Limb (tissue), 2 donors: Measurements from ENCODE around the gene STRIP2.
"Not testable (repeated sequence)": the region's sequence is repeated elsewhere in the genome, so short reads cannot be mapped to it uniquely, and the experiment has no call there.

Experiments used
- DNase-seq, 2 donors: peaks; one replicate each; pipeline ENCODE4 v3.0.0-alpha.2; 2016; ENCODE audit errors: extremely low spot score in 2 of 2

STRIP2 gene

GRCh38 chr7:129530795-129531391 lies 96.7 kb downstream of the STRIP2 start:
- no peak for DNase-seq

- DNase-seq, result no peak
Measured at GRCh38 chr7:129531721-129532120, 97.5 kb downstream of the STRIP2 start.

DNA sequence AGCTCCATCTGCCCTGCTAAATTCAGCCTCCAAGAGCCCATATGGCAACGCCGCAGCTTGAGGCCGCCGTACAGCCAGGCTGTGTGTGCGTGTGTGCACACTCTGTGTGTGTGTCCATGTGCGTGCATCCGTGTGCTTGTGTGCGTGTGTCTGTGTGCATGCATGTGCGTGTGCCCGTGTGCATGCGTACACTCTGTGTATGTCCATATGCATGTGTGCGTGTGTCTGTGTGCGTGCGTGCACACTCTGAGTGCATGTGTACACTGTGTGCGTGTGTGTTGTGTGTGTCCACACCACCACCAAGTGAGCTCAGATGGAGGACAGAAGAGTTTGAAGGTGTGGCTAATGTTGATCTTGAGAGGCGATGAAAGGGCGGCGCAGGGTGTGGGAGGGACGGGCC lies 98.1 kb downstream of the STRIP2 start:
- no peak for DNase-seq

- not testable (repeated sequence) for DNase-seq
Measured at GRCh38 chr7:129534558-129535274, 100.5 kb downstream of the STRIP2 start.

GRCh38 chr7:129535896-129536295 lies 101.7 kb downstream of the STRIP2 start:
- no peak for DNase-seq

GRCh38 chr7:129536323-129536722 lies 102.1 kb downstream of the STRIP2 start:
- DNase-seq, result no peak
